DMS 273 (cell line): ENCODE results near the gene HHIP.

Experiments used
- DNase-seq: peaks from one replicate; lab custom pipeline; 2025; ENCODE audit not compliant: unreplicated experiment; lab: John Stamatoyannopoulos, UW

The HHIP gene

DNA sequence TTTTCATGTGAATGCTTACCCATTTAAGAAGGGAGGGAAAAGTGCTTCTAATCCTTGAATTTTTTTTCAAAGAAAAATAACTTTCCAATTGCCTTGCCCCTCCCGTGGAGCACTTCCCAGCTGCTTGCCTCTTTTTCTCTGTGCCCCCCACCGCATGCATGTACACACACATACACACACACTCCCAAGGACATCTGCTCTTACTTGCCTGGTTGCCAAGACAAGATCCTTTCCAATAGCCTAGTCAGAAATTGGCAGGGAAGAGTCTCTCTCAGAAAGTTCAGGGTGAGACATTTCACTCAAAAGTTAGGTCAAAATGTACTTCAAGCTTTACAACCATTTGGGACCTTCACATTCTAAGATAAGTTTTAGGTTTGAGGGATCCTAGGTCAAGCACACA, 10.9 kb downstream of the HHIP start:
- DNase-seq: no peak

DNA sequence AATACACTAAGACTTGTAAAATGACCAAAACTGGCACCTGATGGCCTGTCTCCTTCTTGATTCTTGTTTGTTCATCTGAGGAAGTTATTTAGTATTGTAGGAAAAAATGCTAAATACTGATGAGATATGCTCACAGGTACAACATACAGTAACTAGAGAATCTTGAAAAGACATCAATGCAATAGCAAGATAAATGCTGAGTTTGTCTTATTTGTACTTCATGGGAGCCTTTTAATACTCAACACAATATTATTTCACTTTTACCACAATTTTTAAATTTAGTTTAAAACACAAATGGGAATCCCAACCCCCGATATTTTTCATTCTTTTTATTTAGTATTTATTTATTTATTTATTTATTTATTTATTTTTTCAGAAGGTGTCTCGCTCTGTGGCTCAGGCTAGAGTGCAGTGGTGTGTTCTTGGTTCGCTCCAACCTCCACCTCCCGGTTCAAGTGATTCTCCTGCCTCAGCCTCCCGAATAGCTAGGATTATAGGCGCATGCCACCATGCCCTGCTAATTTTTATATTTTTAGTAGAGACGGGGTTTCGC, 12.1 kb downstream of the HHIP start:
- DNase-seq: no peak

GRCh38 chr4:144658903-144659302, 12.9 kb downstream of the HHIP start:
- DNase-seq: no peak

DNA sequence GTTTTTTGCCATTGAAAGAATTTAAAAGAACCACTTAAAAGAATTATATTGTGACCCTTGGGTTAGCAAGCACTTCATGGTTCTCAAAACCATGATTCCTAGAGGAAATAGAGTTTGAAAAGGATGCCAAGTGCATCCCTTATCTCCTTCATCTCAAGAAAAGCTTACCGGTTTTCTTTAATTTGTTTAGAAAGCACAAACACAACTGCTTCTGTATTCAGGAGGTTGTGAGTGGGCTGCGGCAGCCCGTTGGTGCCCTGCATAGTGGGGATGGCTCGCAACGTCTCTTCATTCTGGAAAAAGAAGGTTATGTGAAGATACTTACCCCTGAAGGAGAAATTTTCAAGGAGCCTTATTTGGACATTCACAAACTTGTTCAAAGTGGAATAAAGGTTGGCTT, 13.5 kb downstream of the HHIP start:
- DNase-seq: no peak

GRCh38 chr4:144663834-144664475, 18.0 kb downstream of the HHIP start:
- no peak for DNase-seq

- no peak for DNase-seq
Measured at GRCh38 chr4:144666539-144667175, 20.7 kb downstream of the HHIP start.

DNA sequence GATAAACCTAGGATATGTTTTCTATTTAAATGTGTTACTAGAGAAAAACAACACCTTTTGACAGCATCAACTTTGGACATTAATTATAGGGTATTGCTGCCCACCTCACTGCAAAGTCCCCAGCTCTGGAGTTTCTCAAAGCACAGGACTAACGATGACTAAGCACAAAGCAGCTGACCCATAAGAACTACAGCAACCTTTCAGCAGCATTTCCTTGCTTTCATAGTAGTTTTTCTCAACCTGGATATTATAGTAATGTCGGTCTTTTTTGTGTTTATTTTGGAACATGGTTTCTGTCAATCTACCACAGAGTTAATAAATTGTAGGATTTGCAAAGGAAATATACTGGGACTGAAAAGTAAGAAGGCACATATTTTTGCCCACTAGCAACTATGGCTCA, 21.5 kb downstream of the HHIP start:
- no peak for DNase-seq

DNA sequence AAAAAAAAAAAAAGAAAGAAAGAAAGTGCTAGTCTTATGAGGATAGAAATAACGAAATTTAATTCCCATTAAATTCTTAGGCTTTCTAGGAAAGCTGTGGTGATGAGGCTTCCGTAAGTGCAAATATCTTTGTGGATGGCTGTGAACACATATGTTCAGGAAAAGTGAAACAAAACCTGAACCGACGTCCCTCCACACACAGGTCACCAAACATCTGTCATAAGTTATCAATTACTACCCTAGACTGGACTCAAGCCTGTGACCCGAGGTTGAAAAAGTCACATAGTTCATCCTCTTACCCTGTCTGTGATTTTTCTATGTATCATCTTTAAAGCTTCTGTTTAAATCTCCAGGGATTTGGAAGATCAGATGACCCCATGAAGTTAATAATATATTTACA, 24.8 kb downstream of the HHIP start:
- DNase-seq: no peak

- DNase-seq: no peak
Measured at GRCh38 chr4:144674711-144675110, 28.8 kb downstream of the HHIP start.

DNA sequence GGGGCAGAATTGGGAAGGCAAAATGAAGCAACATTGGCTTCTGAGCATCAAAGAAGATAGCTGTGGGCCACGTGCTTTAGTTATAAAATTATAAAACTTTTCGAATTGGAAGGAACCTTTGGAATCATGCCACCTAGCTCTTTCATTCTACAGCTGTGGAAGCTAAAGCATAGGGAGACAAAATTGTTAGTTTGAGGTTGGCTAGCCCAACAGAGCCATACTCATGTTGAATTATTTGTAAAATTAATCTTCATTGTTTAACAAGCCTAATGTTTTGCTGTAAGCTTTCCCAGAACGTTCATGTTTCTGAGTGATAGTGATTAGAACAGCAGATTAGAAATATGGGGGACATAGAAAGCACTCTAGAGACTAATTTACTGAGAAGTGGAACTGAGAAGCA, 35.9 kb downstream of the HHIP start:
- DNase-seq: no peak

DNA sequence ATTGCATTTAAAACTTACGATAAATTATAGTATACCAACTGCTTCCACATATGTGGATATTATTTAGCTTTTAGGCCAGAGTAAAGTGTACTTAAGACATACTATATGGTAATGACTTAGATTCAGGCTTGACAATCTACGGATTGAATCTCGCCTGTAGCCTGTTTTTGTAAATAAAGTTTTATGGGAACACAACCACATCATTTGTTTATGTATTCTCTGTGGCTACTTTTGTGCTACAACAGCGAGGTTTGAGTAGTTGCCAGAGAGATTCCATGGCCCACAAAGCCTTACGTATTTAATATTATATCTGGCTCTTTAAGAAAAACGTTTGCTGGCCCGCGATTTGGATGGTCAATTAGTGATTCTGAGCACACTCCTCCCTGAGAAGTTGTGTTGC, 37.6 kb downstream of the HHIP start:
- no peak for DNase-seq

- DNase-seq: no peak
Measured at GRCh38 chr4:144685911-144686310, 40.0 kb downstream of the HHIP start.

- no peak for DNase-seq
Measured at GRCh38 chr4:144686921-144687320, 41.0 kb downstream of the HHIP start.

DNA sequence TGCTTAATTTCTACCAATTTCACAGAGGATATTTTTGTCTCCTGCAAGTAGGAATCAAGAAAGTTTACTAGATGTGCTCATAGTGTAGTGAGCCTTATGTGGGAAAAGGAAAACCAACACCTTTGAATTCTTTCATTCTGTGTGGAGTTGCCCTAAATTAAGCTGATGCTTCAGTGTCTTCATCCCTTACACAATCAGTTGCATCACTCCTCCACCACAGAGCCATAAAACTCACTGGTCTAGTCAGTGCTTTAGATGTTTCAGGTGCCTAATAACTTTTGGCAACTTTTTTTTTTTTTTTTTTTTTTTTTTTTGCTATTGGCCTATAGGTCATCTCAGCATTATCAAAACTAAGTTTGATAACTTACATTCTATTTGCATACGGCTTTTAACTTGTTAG, 41.5 kb downstream of the HHIP start:
- no peak for DNase-seq

DNA sequence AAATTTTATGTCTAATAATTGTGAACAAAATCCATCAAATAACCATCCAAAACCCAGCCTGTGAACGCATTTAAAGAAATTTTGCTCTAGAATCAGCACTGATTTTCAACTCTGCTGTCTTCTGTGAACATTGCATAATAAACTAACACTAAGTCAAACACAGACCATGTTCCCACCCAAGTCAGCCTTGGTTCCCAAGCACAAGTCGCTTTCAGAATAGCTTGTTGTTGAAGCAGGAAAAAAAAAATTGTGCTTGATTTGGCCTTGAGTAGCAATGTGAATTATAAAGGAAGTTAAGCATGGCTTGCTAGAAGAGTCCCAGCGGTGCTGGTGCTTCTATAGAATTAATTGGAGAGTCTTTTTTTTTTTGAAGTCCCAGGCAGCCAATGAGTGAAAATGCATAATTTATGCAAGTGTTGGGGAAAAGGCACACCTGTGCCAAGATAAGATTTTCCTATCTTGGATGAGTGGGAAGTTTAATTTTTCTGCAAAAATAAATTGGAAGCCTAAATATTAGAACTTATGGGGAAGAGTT, 42.1 kb downstream of the HHIP start:
- no peak for DNase-seq

- DNase-seq: no peak
Measured at GRCh38 chr4:144689125-144689524, 43.2 kb downstream of the HHIP start.

GRCh38 chr4:144695721-144696120, 49.8 kb downstream of the HHIP start:
- DNase-seq: no peak

DNA sequence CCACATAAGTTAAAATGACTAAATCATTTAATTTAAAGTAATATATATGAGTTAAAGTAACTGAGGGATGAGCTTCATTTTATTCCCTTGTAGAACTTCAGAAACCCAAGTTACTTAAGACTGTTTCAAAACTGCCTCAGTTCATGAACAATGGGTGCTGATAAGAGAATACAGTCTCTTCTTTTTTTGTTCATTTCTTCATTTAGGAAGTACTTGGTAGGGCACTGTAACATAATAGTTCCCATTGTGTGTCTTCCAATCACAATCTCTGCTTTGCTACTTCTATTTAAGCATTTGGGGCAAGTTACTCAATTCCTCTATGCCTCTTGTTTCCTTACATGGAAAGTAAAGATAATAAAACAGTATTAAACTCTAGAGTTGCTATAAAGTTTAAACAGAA, 50.4 kb downstream of the HHIP start:
- DNase-seq: no peak

DNA sequence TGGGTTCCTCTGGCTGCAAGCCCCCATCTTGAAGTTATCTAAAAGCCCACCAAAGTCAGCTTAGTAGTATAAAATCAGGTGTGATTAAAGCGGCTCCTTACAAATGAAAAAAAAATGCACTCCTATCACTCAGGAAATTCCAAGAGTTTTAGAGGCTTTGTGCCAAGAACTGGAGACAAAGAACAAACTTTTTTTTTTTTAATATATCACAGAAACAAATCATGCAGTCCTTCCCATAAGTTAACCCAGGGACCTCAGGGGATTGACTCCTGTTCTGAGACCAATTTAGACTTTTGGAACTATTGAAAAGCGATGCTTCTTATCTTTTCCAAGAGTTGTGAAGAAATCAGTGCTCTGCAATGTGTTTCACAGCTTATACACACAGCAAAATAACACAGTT, 53.6 kb downstream of the HHIP start:
- DNase-seq: no peak

- DNase-seq: no peak
Measured at GRCh38 chr4:144701683-144702233, 55.8 kb downstream of the HHIP start.

DNA sequence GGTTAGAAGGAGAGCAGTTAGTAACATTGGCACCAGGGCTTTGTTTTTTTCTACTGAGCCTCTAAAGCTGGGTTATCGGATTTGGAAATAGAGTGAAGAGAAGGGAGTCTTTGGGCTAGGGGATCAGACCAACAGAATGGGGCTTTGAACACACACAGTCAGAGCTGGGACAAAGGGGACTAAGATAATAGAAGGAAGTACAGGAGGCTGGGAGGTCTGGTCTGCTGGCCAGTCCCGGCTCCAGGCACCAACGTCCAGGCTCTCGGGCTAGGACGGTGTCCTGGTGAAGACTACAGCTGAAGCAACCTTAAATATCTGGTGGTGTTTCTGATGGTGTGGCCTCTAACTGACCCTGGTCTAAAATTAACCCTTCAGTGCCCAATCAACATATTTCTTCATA, 57.5 kb downstream of the HHIP start:
- DNase-seq: no peak
